Measurements from ENCODE around the gene NSA2. TPM values are rescaled to one million over a fixed set of nuclear protein-coding genes. Genes with fewer than 3 reads are reported as not detected.

Gene NSA2
- total and polyA plus RNA-seq, 2 of the 13 experiments (the other 11 are each of a cell fraction or from before 2014, with no cell fraction given): 33.0 to 101 TPM

- TF ChIP-seq CTCF (CRISPR knock-in tag; IDR thresholded peaks at IDR 0.05) (no peak), ZNF292 (CRISPR knock-in tag; IDR thresholded peaks at IDR 0.05; ENCODE audit: borderline replicate concordance, low read depth) (peak; percentile 46; the same call in 1 of the 2 replicates), ZSCAN21 (CRISPR knock-in tag; IDR thresholded peaks at IDR 0.05; ENCODE audit: borderline replicate concordance) (peak; percentile 91), ZNF75D (CRISPR knock-in tag; IDR thresholded peaks at IDR 0.05; ENCODE audit: borderline replicate concordance) (no peak; the same call in 1 of the 2 replicates), ZMYM4 (CRISPR knock-in tag; IDR thresholded peaks at IDR 0.05) (peak; percentile 91), ZNF274 (CRISPR knock-in tag; IDR thresholded peaks at IDR 0.05) (peak; percentile 88), HNRNPL (IDR thresholded peaks at IDR 0.05; ENCODE audit: low read depth, low read length) (peak; percentile 47; the same call in 1 of the 2 replicates), KDM5B (CRISPR knock-in tag; IDR thresholded peaks at IDR 0.05; ENCODE audit: borderline replicate concordance) (peak; percentile 78; the same call in 1 of the 2 replicates), GZF1 (CRISPR knock-in tag; IDR thresholded peaks at IDR 0.05) (0 out of 2 replicates have a peak, but pooled peaks have one; percentile 15), CREB1 (IDR thresholded peaks at IDR 0.05) (peak; percentile 53; the same call in 1 of the 2 replicates), CREB1 (CRISPR knock-in tag; IDR thresholded peaks at IDR 0.05) (peak; percentile 67; the same call in 1 of the 2 replicates), CCDC6 (CRISPR knock-in tag; IDR thresholded peaks at IDR 0.05) (peak; percentile 91), KIAA2018 (CRISPR knock-in tag; IDR thresholded peaks at IDR 0.05; ENCODE audit: borderline replicate concordance) (no peak), CEBPG (CRISPR knock-in tag; IDR thresholded peaks at IDR 0.05) (no peak), NFIC (IDR thresholded peaks at IDR 0.05; ENCODE audit: low read length) (0 out of 2 replicates have a peak, but pooled peaks have one; percentile 47), SRSF1 (optimal IDR thresholded peaks at IDR 0.05; ENCODE audit: low read depth, low read length) (peak; percentile 91), ZNF335 (CRISPR knock-in tag; IDR thresholded peaks at IDR 0.05) (0 out of 2 replicates have a peak, but pooled peaks have one; percentile 66), NCOR1 (IDR thresholded peaks at IDR 0.05; ENCODE audit: borderline replicate concordance, low read length) (no peak), CBX2 (IDR thresholded peaks at IDR 0.05; ENCODE audit: low read depth, low read length) (no peak), CBX2 (CRISPR knock-in tag; IDR thresholded peaks at IDR 0.05; ENCODE audit: low read depth) (no peak), ERF (CRISPR knock-in tag; IDR thresholded peaks at IDR 0.05) (peak; percentile 87)
Observed at GRCh38 chr5:74766849-74767578, at the start of gene NSA2, which contains the start of gene GFM2 (continued).
